HG03442 (cell line): Measurements from ENCODE around the gene PEX5.
"Not testable (repeated sequence)": the region's sequence is repeated elsewhere in the genome, so short reads cannot be mapped to it uniquely, and the experiment has no call there.

ENCODE experiments used
- ATAC-seq: cut with Tn5 transposase; IDR thresholded peaks from one replicate; pipeline ENCODE4 v1.9.1; 2021; ENCODE audit warnings: mild to moderate bottlenecking, moderate library complexity; ENCODE audit not compliant: unreplicated experiment

Gene PEX5

GRCh38 chr12:7210642-7211151, 21.2 kb downstream of the PEX5 start:
- no peak for ATAC-seq

GRCh38 chr12:7212678-7213077, 23.2 kb downstream of the PEX5 start:
- no peak for ATAC-seq

- ATAC-seq = not testable (repeated sequence)
Measured at GRCh38 chr12:7213745-7214144, 24.3 kb downstream of the PEX5 start.

GRCh38 chr12:7217475-7218069, 28.1 kb downstream of the PEX5 start:
- ATAC-seq = no peak

- ATAC-seq = no peak
Measured at GRCh38 chr12:7219599-7220243, 30.2 kb downstream of the PEX5 start.

- ATAC-seq = no peak
Measured at GRCh38 chr12:7221486-7221885, 32.0 kb downstream of the PEX5 start.

- no peak for ATAC-seq
Measured at GRCh38 chr12:7229741-7230140, 40.3 kb downstream of the PEX5 start.

- no peak for ATAC-seq
Measured at GRCh38 chr12:7241404-7242005, 52.0 kb downstream of the PEX5 start.

GRCh38 chr12:7242176-7243101, 53.0 kb downstream of the PEX5 start:
- ATAC-seq = no peak

GRCh38 chr12:7251328-7251996, 62.0 kb downstream of the PEX5 start:
- ATAC-seq = not testable (repeated sequence)

GRCh38 chr12:7259060-7259459, 69.6 kb downstream of the PEX5 start:
- no peak for ATAC-seq
